ENCODE measurements around the gene RSL24D1.

RSL24D1 gene

DNA sequence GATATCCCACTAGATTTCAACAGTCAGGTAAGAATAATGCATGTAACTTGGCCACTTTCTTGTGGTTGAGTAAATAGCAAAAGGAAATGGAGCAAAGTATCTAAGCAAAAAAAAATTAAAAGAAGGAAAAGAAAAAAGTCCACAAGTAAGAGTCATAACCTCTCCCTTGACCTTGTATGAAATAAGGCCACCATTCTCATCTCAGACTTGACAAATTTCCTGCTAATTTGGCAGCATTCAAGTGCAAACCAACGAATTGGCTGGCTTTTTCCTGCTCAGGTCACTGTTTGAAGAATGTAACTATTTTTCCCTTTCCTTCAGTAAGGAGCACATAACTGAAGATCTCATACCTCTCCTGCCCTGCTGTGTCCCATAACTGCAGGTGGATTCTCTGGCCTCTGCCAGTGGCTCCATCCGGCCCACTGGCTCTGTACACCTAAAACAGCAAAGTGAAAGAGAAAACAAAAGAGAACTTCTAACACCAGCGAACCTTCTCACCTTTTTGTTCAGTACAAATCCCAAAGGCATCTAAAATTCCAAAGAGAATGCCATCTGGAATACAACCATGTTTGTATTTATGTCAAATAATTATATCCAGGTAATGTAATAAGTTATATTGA, 33.4 kb upstream of the RSL24D1 start:
- H3K4me3 ChIP-seq (ENCODE audit: low read depth, low read length): no peak overlapping the region
- no peak for TF ChIP-seq CTCF (IDR thresholded peaks at IDR 0.05; ENCODE audit: low read depth, low read length)

DNA sequence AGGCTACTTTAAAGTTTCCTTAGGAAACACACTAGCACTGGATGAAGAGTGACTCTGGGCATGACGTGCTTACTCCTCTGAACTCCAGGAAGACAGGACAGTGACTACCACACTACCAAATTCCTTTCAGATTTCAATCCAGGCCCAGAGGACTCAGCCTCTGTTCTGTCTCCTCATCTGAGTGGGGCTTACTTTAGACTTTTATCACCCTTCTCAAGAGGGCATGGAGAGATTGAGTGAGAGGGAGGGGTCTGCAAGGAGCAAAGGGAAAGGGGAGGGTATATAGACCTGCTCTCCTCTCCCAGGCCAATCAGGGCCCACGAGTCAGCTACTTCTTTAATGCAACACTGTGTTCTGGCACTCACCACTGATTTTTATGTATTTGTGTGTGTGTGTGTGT, 29.4 kb upstream of the RSL24D1 start:
- H3K4me3 ChIP-seq (ENCODE audit: low read depth, low read length): no peak overlapping the region
- no peak for TF ChIP-seq CTCF (IDR thresholded peaks at IDR 0.05; ENCODE audit: low read depth, low read length)

DNA sequence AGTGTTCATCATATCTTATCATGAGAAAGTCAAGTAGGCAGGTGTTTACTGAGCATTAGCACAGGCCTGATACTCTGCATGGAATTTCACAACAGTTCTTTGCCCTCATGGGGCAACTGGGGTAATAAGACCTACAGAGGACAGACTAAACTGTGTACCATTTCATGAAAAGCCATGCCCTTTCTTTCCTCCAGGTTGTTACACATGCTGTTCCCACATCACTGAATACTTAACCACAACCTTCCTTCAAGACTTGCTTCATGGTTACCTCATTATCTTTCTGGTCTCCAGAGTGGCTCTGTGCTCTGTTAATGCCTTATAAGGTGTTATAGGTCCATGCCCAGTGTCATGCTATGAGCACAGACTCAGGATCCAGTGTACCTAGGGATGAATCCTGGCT, 28.2 kb upstream of the RSL24D1 start:
- TF ChIP-seq CTCF (IDR thresholded peaks at IDR 0.05; ENCODE audit: low read depth, low read length): no peak
- no peak overlapping the region for H3K4me3 ChIP-seq (ENCODE audit: low read depth, low read length)

- TF ChIP-seq CTCF (IDR thresholded peaks at IDR 0.05; ENCODE audit: low read depth, low read length): no peak
- H3K4me3 ChIP-seq (ENCODE audit: low read depth, low read length): no peak overlapping the region
Measured at GRCh38 chr15:55222588-55222987, 25.8 kb upstream of the RSL24D1 start.

GRCh38 chr15:55221090-55222011, 24.6 kb upstream of the RSL24D1 start:
- peak overlapping the region; percentile 37 for H3K4me3 ChIP-seq (ENCODE audit: low read depth, low read length)
- TF ChIP-seq CTCF (IDR thresholded peaks at IDR 0.05; ENCODE audit: low read depth, low read length): no peak

- TF ChIP-seq CTCF (IDR thresholded peaks at IDR 0.05; ENCODE audit: low read depth, low read length): no peak
- H3K4me3 ChIP-seq (ENCODE audit: low read depth, low read length): peak overlapping the region; percentile 37
Measured at GRCh38 chr15:55220606-55221005, 23.9 kb upstream of the RSL24D1 start.

GRCh38 chr15:55218056-55218455, 21.3 kb upstream of the RSL24D1 start:
- no peak overlapping the region for H3K4me3 ChIP-seq (ENCODE audit: low read depth, low read length)
- TF ChIP-seq CTCF (IDR thresholded peaks at IDR 0.05; ENCODE audit: low read depth, low read length): no peak

Data from WI38 (cell line).